OCI-M2 (cell line): Measurements from ENCODE around the gene BCL2L13.
A peak's percentile ranks its signal among the peaks of the same experiment; 100 is the strongest.

Experiments used
- DNase-seq: peaks from one replicate; lab custom pipeline; 2025; ENCODE audit not compliant: unreplicated experiment; lab: John Stamatoyannopoulos, UW

The BCL2L13 gene, protein sequence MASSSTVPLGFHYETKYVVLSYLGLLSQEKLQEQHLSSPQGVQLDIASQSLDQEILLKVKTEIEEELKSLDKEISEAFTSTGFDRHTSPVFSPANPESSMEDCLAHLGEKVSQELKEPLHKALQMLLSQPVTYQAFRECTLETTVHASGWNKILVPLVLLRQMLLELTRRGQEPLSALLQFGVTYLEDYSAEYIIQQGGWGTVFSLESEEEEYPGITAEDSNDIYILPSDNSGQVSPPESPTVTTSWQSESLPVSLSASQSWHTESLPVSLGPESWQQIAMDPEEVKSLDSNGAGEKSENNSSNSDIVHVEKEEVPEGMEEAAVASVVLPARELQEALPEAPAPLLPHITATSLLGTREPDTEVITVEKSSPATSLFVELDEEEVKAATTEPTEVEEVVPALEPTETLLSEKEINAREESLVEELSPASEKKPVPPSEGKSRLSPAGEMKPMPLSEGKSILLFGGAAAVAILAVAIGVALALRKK

GRCh38 chr22:17638432-17639246 lies at the start of gene BCL2L13:
Gene BCL2L13 (plus strand): TSS chr22:17638757. CDS start chr22:17655712, 16,955 bp downstream.
- peak; percentile 65 for DNase-seq

- DNase-seq: no peak
These were observed 48.7 kb upstream of the BCL2L13 start for GRCh38 chr22:17589810-17590375.

- DNase-seq: no peak
These were observed 48.0 kb upstream of the BCL2L13 start for GRCh38 chr22:17590586-17590985.

- DNase-seq: no peak
These were observed 46.4 kb upstream of the BCL2L13 start for GRCh38 chr22:17592201-17592600.

- no peak for DNase-seq
These were observed 42.3 kb upstream of the BCL2L13 start for GRCh38 chr22:17596226-17596625.

DNA sequence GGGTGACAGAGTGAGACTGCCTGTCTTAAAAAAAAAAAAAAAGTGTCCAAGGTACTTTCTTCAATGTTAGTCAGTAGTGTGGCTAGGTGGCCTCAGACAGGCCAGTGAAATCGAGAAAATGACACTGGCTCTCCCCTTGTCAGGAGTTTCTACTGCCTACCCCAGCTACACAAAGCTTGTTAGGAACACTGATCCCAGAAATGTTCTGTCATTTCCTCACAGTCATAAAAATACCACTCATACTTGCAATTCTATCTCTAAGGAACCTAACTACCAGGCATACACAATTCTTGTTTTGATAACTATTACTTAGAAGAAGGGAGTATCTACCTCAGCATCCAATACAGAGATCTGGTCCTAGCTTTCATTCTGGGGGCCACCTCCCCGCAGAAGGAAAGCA lies 41.3 kb upstream of the BCL2L13 start:
- DNase-seq: no peak

GRCh38 chr22:17598318-17598717 lies 40.2 kb upstream of the BCL2L13 start:
- no peak for DNase-seq

DNA sequence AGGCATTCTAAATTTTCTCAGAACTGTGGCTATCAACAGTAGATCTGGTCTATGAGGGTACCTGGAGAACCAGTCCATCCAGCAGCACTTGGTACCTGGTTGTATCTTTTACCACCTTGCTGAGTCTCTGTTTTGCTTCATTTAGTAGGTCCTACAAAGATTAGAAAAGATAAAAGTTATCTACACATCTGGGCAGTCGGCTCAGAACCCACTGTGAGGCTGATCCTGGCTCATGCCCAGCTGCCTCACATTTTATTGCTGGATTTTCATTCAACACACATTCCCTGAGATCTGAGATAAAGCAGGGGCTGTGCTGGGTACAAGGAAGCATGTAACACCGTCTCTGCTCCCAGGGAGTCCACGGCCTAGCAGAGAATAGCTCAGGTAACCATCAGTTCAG lies 37.5 kb upstream of the BCL2L13 start:
- no peak for DNase-seq

DNA sequence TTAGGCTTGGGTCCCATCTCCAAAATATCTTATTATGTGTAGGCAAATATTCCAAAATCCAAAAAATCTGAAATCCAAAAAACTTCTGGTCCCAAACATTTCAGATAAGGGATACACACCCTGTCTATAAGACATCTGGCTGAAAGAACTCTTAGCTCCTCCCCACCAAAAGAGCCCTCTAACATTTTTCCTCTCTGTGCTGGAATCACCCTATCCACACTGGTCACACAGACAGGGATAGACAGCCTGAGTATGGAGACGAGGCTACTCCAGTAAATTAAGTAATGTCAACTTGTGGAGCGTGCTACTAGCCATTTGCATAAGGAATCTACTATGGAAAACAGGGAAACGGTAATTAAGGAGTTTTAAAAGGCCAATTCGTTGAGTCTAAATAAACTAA lies 34.9 kb upstream of the BCL2L13 start:
- DNase-seq: no peak

GRCh38 chr22:17606496-17606895 lies 32.1 kb upstream of the BCL2L13 start:
- DNase-seq: no peak

- no peak for DNase-seq
These were observed 30.6 kb upstream of the BCL2L13 start for GRCh38 chr22:17607891-17608521.

DNA sequence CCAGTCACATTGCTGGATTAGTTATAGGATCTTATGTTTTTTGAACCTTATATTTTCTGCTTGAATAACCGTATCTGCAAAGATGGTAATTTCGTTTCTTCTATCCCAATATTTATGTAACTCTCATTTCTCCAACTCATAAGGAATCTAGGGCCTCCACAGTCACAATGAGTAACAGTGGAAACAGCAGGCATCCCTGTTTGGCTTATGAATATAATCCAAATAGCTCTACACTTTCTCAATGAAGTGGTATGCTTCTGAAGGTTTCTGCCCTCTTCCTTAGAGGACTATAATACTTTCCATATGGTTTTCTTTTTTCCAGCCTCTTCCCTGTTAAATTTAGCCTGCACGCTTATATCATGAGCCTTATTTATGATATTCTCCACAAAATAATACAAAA lies 26.5 kb upstream of the BCL2L13 start:
- DNase-seq: no peak

DNA sequence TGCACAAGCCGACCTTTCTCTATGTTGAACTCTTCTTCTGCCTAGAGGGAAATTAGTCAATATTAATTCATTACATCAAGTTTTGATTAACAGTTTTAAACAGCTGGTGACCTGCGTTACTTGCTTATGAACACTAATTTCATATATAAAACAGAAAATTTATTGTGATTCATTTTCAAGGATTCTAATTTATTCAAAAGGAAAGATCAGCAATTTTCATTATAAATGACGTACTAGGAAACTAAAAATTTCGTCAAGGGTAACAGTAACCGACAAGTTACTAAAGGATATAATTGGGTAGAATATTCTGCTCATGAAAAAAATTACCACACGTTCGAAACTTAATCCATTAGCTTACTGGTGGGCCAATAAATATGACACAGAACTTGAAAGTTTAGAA lies 25.3 kb upstream of the BCL2L13 start:
- no peak for DNase-seq

DNA sequence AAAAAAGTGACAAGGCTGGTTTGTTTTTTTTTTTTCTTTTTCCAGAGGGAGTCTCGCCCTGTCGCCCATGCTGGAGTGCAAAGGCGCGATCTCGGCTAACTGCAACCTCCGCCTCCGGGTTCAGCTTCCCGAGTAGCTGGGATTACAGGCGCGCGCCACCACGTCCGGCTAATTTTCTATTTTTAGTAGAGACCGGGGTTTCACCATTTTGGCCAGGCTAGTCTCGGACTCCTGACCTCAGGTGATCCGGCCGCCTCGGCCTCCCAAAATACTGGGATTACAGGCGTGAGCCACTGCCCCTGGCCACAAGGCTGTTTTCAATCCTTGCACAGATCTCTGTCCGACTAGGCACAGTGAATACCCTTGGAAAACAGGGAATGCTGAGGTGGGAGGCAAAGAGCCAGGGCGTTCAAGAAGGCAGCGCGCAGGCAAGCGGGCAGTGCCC lies 10.6 kb upstream of the BCL2L13 start:
- DNase-seq: no peak

- peak; percentile 66 for DNase-seq
These were observed 10.0 kb upstream of the BCL2L13 start, which contains the start of gene ATP6V1E1 for GRCh38 chr22:17628406-17629172. Gene ATP6V1E1 (minus strand): TSS chr22:17628749. CDS start chr22:17628635, 114 bp downstream.

DNA sequence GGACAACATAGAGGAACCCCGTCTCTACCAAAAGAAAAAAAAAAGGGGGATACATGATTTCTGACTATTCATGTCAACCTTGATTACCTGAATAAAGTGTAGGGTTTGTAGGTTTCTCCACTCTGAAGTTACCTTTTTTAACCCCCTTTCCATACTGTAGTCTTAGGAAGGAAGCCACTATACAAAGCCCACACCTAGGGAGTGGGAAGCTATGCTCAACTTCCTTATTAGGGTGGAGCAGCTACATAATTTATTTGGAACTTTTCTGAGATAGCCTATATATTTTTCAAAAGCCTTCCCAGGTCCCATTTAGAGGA lies 9.4 kb upstream of the BCL2L13 start:
- DNase-seq: no peak

DNA sequence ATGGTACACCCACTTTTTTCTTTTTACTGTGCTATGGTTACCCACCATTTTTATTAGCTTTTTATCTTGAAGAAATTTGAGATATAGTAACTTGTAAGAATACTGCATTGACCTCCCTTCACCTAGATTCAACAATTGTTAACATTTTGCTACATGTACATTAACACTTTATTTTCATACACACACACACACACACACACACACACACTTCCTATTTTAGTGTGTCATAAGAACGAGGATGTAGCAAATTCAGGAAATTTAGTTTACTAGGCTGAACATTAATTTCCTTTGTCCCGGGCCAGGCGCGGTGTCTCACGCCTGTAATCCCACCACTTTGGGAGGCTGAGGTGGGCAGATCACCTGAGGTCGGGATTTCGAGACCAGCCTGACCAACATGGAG lies 8.9 kb upstream of the BCL2L13 start:
- no peak for DNase-seq

GRCh38 chr22:17631076-17631565 lies 7.4 kb upstream of the BCL2L13 start:
- DNase-seq: no peak

GRCh38 chr22:17633217-17633997 lies 5.2 kb upstream of the BCL2L13 start:
- no peak for DNase-seq

DNA sequence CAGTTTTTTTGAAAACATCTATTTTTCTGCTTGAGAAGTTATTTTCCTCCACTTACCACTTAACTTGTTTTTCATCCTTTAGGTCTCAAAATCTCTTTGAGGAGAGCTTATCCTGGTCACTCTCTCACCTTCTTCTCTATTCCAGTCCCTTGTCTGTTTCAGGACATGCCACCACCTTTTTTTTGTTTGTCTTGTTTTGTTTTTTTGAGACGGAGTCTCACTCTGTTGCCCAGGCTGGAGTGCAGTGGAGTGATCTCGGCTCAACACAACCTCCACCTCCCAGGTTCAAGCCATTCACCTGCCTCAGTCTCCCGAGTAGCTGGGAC lies 4.6 kb upstream of the BCL2L13 start:
- DNase-seq: no peak
